ENCODE measurements around the gene UBP1.
"Not testable (repeated sequence)": the region's sequence is repeated elsewhere in the genome, so short reads cannot be mapped to it uniquely, and the experiment has no call there.

UBP1 gene

GRCh38 chr3:33430571-33430970 is 9.6 kb downstream of the UBP1 start:
- no peak for DNase-seq

DNA sequence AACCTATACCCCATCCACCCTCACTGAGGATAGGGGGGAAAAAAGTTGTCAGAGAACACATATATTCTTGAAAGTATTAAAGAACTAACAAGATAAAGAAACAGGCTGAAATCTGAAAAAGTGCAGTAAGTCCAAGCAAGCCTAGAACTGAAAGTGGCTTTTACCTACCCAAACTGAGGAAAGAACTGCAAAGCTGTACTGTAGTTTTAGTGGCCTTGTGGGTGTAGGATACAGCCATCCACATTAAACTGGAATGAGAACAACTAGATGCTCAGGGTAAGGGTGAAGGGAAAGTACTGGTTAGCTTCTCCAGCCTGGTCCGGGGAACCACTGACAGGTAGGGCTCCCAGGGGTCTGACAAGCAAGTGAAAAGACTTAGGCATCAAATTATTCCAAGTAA is 10.1 kb downstream of the UBP1 start:
- no peak for DNase-seq

DNA sequence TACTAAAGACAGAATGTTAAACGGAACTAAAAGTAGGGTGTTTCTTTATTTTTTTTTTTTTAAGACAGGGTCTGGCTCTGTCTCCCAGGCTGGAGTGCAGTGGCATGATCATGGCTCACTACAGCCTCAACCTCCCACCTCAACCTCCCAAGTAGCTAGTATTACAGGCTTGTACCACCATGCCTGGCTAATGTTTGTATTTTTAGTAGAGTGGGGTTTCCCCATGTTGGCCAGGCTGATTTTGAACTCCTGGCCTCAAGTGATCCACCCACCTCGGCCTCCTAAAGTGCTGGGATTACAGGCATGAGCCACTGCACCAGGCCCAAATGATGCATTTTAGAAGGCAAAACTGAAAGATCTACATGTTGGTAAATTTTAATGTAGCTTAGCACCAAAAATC is 10.9 kb downstream of the UBP1 start:
- DNase-seq = not testable (repeated sequence)

DNA sequence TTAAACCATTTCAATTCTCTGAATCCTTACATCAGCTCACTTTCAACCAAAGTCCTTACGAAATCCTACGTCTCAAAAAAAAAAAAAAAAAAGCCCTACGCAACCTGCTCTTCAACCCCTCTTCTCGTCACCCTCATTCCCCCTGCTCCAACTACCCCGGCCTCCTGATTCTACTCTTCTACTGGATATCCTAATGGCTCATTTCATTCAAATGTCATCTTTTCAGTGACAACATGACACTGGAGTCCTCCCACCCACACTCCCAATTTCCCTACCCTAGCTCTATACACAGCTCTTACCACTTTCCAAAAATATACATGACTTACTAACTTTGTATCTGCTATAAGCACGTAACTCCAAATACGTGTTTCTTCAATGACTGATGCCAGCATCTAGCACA is 11.5 kb downstream of the UBP1 start:
- no peak for DNase-seq

GRCh38 chr3:33426630-33427317 is 13.4 kb downstream of the UBP1 start:
- no peak for DNase-seq

DNA sequence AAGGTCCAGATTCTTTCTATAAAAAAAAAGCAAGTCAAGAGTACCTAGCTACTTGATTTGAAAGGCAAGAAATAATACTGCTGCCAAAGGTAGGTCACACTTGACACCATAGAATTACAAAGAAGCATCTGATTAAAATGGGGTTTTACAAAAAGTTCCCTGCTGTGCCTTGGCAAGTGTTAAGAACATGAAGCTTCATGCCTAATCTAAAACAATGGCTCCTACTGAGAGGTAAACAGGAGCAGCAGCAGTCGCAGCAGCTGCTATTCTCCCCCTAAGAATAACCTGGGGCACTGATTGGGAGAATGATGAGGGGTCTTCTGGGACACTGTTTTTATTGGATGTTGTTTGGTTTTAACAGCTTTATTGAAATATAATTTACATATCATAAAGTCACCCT is 14.1 kb downstream of the UBP1 start:
- DNase-seq = no peak

DNA sequence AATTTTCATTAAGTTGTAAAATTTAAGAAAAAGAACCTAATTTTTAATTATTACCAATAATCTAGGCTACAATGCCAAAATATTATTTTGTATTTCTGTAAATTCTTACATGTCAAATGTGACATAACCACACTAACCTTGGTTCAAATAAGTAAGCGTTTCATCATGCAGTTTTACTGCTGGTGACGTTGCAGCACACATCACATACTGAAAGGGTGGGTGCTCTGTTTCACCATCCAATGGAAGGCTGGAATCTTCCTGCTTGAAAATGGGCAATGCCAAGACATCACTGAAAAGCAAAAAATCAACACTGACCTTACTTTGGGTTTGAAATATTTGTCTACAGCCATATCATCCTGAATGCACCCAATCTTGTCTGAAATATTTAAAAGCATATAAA is 14.8 kb downstream of the UBP1 start:
- DNase-seq = no peak

DNA sequence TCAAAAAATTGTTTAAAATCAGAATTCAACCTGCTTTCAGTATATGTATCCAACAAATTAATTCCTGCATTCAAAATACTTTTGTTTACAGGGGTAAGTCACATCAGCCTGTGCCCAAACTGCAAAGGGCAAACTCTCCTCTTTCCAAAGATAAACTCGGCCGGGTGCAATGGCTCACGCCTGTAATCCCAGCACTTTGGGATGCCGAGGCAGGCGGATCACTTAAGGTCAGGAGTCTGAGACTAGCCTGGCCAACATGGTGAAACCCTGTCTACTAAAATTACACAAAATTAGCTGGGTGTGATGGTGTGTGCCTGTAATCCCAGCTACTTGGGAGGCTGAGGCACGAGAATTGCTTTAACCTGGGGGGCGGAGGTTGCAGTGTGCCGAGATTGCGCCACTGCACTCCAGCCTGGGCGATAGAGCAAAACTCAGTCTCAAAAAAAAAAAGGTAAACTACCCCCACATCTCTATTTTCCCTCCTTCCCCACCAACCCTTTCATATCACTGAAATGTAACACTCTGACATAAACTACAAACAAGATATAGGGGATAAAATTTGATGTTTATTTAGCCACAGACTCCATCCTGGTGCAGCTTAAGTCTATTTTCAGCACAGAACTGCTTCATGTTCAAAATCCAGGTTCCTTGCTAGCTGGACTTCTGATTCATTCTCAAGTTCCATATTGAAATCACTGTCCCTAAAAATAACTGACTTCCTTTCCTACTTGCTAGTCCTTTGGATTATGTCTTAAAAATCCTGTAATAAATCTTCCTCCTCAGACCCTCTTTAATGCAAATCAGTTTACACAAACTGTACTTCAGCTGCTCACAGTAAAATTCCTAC is 15.4 kb downstream of the UBP1 start:
- no peak for DNase-seq

- no peak for DNase-seq
These were observed 19.2 kb downstream of the UBP1 start for GRCh38 chr3:33420966-33421365.

- no peak for DNase-seq
These were observed 20.3 kb downstream of the UBP1 start for GRCh38 chr3:33419948-33420347.

DNA sequence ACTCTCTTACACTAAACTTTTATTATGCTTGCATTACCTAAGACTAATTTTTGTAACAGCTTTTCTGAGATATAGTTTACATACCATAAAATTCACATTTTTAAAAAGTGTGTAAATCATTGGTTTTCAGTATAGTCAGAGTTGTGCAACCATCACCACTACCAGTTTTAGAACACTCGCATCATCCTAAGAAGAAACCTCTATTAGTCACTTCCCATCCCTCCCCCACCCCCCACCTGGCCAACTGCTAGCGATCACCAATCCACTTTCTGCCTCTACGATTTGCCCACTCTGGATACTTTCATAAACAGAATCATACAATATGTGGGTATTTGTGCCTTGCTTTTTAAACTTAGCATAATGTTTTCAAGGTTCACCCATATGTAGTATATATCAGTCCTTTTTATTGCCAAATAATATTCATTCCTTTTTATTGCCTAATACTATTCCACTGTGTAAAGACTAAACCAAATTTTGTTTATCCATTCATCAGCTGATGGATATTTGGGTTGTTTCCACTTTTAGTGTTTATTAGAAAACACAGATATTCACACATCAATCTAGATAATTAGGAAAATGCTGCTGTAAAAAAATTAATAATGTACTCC is 23.0 kb downstream of the UBP1 start:
- DNase-seq = no peak

DNA sequence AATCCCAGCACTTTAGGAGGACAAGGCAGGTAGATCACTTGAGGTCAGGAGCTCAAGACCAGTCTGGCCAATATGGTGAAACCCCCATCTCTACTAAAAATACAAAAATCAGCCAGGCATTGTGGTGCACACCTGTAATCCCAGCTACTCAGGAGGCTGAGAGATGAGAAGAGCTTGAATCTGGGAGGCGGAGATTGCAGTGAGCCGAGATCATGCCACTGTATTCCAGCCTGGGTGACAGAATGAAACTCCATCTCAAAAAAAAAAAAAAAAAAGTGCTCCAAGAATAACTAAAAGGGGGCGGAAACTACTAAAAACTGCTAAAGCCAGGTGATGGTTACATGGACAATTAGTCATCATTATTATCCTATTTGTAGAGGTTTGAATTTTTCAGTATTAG is 29.4 kb downstream of the UBP1 start:
- not testable (repeated sequence) for DNase-seq

DNA sequence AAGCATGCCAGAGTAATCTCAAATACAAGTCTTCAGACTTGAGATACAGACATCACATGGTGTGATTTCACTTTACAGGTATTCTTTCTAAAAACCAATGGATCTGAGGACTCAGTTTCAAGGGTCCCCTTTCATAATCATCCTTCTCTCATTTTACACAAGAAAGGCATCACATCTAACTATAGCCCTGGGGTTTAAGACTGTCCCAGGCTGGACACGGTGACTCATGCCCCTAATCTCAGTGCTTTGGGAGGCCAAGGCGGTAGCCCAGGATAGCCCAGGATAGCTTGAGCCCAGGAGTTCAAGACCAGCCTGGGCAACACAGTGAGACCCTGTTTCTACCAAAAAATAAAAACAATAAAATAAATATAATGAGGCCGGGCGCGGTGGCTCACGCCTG is 36.4 kb downstream of the UBP1 start:
- no peak for DNase-seq

DNA sequence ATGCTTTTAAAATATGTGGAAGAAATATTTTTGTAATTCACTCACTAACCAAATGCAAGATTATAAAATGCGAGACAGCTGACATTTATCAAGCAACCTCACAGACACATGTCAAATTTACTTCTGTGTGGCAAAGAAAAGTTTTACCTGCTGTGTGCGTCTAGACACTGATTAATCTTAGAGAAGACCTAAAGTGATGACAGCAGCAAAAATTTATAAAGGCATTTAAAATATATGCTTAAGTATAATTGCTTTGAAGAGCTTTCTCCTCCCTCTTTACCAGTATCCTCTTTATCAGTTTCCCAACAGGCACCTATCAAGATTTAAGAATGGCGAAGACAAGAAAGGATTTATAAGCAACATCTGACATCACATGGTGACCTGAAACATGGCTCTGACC is 37.3 kb downstream of the UBP1 start:
- no peak for DNase-seq

DNA sequence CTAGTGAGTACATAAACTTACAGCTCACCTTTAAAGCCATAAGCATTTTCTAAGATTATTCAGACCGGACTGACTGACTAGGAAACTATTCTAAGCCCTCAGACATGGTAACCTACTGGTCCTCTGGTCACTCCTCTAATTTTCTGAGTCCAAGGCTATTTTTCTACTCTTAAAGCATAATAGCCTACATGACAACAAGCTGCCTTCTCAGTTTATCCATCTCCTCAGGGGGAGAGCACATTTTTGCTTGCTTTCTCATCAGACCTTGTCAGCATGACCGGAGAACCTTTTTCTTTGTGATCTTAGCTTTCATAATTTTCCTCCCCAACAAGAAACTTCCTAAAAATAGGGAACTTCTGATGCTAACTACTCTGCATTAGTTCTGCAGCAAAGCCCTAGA is 38.4 kb downstream of the UBP1 start:
- DNase-seq = no peak

GRCh38 chr3:33398410-33398809 is 41.8 kb downstream of the UBP1 start:
- no peak for DNase-seq

DNA sequence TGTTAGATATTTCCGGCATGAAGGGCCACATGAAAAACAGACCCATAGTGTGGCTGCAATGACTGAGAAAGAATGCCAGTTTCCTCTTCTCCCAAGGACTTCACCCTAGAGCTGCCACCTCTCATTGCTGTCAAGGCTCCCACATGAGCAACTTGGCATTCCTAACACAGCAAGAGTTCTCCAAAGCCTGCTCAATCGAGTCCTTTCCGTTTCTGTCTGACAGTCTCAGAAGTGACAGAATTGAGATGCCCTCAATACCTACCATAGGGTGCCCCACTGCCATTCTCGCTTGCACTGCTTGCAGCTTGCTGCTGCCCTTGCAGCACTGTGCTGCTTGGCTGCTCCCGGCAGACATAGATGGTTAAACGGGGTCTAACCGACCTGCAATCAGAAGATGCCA is 44.3 kb downstream of the UBP1 start:
- no peak for DNase-seq

DNA sequence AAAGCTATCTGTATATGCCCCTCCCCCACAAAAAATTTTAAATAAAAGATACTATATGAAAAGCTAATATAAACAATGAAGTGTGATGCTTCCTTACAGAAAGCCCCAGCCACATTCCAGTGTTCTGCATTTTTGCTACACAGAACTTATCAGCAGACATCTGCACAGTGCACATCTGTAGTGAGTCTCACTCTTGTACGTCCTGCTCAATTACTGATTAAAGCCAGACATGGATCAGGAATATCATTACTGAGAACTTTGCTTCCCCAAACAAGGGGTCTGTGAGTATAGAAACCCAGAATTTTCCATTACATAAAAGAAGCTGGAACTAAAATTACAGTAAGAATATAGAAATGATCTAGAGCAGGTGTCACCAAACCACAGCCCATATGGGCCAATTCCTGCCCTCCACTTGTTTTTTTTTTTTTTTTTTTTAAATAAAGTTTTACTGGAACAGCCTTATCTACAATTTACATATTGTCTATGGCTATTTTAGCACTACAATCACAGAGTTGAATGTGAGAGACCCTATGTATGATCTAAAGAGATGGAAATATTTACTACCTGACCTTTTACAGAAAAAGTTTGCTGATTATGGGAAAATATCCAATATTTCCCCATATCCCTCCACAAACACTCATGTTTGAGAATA is 45.7 kb downstream of the UBP1 start:
- DNase-seq = no peak

- peak; percentile 92 for DNase-seq
These were observed 47.5 kb downstream of the UBP1 start for GRCh38 chr3:33392703-33393125.

DNA sequence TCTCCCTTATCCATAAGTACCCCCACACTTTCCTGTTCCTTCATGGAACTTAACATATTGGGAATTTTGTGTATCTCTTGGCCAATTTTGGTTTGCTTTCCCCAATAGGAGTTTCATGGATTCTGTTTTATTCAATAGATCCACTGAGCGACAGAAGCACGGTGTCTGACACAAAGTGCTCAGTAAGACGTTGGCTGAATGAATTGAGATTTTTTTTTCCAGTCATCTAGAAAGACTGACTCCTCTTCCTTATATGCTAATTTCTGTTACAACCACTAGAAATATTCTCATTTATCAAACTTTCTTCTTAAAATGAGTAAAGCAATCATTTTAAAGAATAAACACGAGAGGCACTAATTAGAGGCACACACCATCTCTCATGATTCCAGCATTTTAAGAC is 48.1 kb downstream of the UBP1 start:
- no peak for DNase-seq

- DNase-seq = no peak
These were observed 48.8 kb downstream of the UBP1 start for GRCh38 chr3:33391255-33391995.

GRCh38 chr3:33389908-33390307 is 50.3 kb downstream of the UBP1 start:
- no peak for DNase-seq
